Keratinocyte (primary cell): ENCODE results near the gene TNFAIP3. TPM values are rescaled to one million over a fixed set of nuclear protein-coding genes. Genes with fewer than 3 reads are reported as not detected.
A peak's percentile ranks its signal among the peaks of the same experiment; 100 is the strongest.

Experiments
- DNase-seq: peaks from one replicate; pipeline ENCODE4 v3.0.0-alpha.2; 2011; ENCODE audit warnings: low read depth, missing footprints, low spot score
- FAIRE-seq: peaks from 2 replicates; lab custom pipeline; 2011; peaks lifted over from hg19 to GRCh38; lab: Jason Lieb, UNC
- H2AFZ ChIP-seq: 2 replicates; pipeline ENCODE4 v1.6.0; 2012; ENCODE audit warnings: low read length, control low read depth, inconsistent platforms; ENCODE audit not compliant: control insufficient read depth
- H3K27ac ChIP-seq: 2 replicates; pipeline ENCODE4 v1.5.1; 2011; ENCODE audit warnings: low read length; ENCODE audit not compliant: control insufficient read depth, insufficient read depth
- H3K27me3 ChIP-seq: 3 replicates; pipeline ENCODE4 v1.6.0; 2011; ENCODE audit warnings: low read length; ENCODE audit not compliant: control insufficient read depth, insufficient read depth; ENCODE audit errors: extremely low read depth
- H3K36me3 ChIP-seq, 2 experiments: 2 replicates in 1 of 2; 3 replicates in 1 of 2; pipeline ENCODE4 v1.5.1; 2011; ENCODE audit warnings: low read length in 2 of 2, mild to moderate bottlenecking in 1 of 2; ENCODE audit not compliant: control insufficient read depth in 2 of 2, insufficient read depth in 2 of 2; ENCODE audit errors: extremely low read depth in 1 of 2
- H3K4me1 ChIP-seq: 3 replicates; pipeline ENCODE4 v1.5.1; 2011; ENCODE audit warnings: low read length; ENCODE audit not compliant: control insufficient read depth, insufficient read depth; ENCODE audit errors: extremely low read depth
- H3K4me2 ChIP-seq: 3 replicates; pipeline ENCODE4 v1.6.0; 2011; ENCODE audit warnings: low read depth, low read length; ENCODE audit not compliant: control insufficient read depth, insufficient read depth; ENCODE audit errors: extremely low read depth
- H3K4me3 ChIP-seq, 3 experiments: fragments of 200-600 bp in 1 of 3; sonication (generic) in 1 of 3; 2 replicates in 2 of 3; 3 replicates in 1 of 3; pipeline ENCODE4 v1.5.1; 2011 to 2016; ENCODE audit warnings: low read length in 3 of 3, mild to moderate bottlenecking in 3 of 3, control low read depth in 2 of 3, inconsistent platforms in 1 of 3, low read depth in 1 of 3, mixed read lengths in 1 of 3, mixed run types in 1 of 3, moderate library complexity in 1 of 3; ENCODE audit not compliant: control insufficient read depth in 2 of 3, insufficient read depth in 2 of 3; ENCODE audit errors: extremely low read depth in 1 of 3
- H3K79me2 ChIP-seq: 2 replicates; pipeline ENCODE4 v1.6.0; 2012; ENCODE audit warnings: low read length; ENCODE audit not compliant: control insufficient read depth, insufficient read depth
- H3K9ac ChIP-seq: 3 replicates; pipeline ENCODE4 v1.6.0; 2011; ENCODE audit warnings: low read length; ENCODE audit not compliant: control insufficient read depth, insufficient read depth; ENCODE audit errors: extremely low read depth
- H3K9me1 ChIP-seq: 3 replicates; pipeline ENCODE4 v1.6.0; 2011; ENCODE audit warnings: low read length; ENCODE audit not compliant: control insufficient read depth, insufficient read depth; ENCODE audit errors: extremely low read depth
- H3K9me3 ChIP-seq: 2 replicates; pipeline ENCODE4 v1.5.1; 2012; ENCODE audit warnings: low read depth, low read length; ENCODE audit not compliant: control insufficient read depth
- H4K20me1 ChIP-seq: 3 replicates; pipeline ENCODE4 v1.6.0; 2011; ENCODE audit warnings: low read length; ENCODE audit not compliant: control insufficient read depth, insufficient read depth; ENCODE audit errors: extremely low read depth
- EZH2 ChIP-seq: IDR thresholded peaks from one replicate; pipeline ENCODE4 v1.6.1; 2012; ENCODE audit warnings: inconsistent platforms, mild to moderate bottlenecking, low read length, moderate library complexity
- dilution Hi-C: fragments of 300-500 bp; cut with MboI; formaldehyde crosslinking; loops from one replicate; pipeline ENCODE4 v1.7.0; 2020; ENCODE audit warnings: low sequenced_read_pairs; ENCODE audit not compliant: extremely low pct_ligation_motif_present
- polyA plus RNA-seq, 5 experiments: library from polyadenylated mRNA; depleted of rRNA in 3 of 5; stranded (reverse) in 3 of 5; stranded (forward) in 1 of 5; unstranded in 1 of 5; fragments of >200 nt; gene quantifications; 1 replicate in 1 of 5; 2 replicates in 3 of 5; 3 replicates in 1 of 5; pipeline versions ENCODE4 v1.2.1 to v1.2.3, GENCODE V29; 2011 to 2012; ENCODE audit warnings: missing spikeins in 2 of 5, low read depth in 1 of 5, low replicate concordance in 1 of 5
- TF ChIP-seq, protein P1 (sequence below), 3 experiments: IDR thresholded peaks in 1 of 3; conservative IDR thresholded peaks in 1 of 3; optimal IDR thresholded peaks in 1 of 3; 2 replicates in 2 of 3; 3 replicates in 1 of 3; pipeline versions ENCODE3 to v1.5.1; 2011; ENCODE audit warnings: low read length in 3 of 3, mild to moderate bottlenecking in 3 of 3, moderate library complexity in 2 of 3, control low read depth in 1 of 3, inconsistent platforms in 1 of 3; ENCODE audit not compliant: insufficient read depth in 2 of 3; ENCODE audit errors: extremely low read depth in 1 of 3

TNFAIP3 gene
- polyA plus RNA-seq, 1 donor (not counting 4 experiments of a cell fraction or from before 2014, with no cell fraction given), result 141 TPM

DNA sequence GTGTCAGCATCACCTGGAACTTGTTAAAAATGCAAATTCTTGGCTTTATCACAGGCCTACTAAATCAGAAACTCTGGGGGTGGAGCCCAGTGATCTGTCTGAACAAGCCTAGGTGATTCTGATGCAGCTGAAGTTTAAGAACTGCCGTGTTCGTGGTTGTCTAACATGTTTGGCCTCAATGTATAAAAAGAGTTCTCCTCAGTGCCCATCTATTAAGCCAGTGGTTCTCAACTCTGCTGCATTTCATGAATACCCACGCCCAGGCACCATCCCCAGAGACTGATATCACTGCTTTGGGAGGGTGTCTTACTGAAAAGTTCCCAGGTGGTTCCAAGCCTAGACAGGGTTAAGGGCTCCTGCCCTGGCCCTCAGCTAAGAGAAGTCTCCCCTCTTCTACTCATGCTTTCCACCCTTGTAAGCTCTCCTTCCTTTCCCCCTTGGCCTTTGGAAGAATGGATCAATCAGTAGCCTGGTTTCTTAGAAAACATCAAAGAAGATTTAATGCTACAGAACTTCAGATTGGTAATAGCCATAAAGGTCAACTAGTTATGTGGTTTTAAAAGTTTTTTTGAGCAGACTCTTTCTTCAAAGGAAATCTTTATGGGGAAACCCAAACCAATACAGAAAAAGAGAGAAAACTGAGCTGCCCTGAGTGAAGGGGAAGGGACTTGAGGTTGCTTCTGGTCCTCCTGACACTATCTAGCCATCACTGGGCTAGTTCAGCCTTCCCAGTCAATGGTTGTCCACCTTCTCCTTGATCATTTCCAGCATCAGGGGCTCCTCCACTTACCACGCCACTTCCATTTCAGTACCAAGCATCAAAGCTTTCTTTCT lies 38.9 kb upstream of the TNFAIP3 start:
- Histone ChIP-seq H3K79me2 (no peaks in the 10 kb centered on the region), H3K9ac (peak overlapping the region; percentile 66), H3K36me3 (peaks cover 0 to 3% of the 10 kb centered on the region in 2 experiments), H3K4me1 (peaks cover 85% of the 10 kb centered on the region), H3K9me3 (no peaks in the 10 kb centered on the region), H3K27ac (peak overlapping the region; percentile 96), H3K4me2 (peak overlapping the region; percentile 76), H3K4me3 (peak overlapping the region; percentile 16 to 42 (median 30)), H4K20me1 (no peaks in the 10 kb centered on the region), H3K27me3 (no peaks in the 10 kb centered on the region), H2AFZ (no peak overlapping the region), H3K9me1 (no peaks in the 10 kb centered on the region)
- TF ChIP-seq, protein P1, sequence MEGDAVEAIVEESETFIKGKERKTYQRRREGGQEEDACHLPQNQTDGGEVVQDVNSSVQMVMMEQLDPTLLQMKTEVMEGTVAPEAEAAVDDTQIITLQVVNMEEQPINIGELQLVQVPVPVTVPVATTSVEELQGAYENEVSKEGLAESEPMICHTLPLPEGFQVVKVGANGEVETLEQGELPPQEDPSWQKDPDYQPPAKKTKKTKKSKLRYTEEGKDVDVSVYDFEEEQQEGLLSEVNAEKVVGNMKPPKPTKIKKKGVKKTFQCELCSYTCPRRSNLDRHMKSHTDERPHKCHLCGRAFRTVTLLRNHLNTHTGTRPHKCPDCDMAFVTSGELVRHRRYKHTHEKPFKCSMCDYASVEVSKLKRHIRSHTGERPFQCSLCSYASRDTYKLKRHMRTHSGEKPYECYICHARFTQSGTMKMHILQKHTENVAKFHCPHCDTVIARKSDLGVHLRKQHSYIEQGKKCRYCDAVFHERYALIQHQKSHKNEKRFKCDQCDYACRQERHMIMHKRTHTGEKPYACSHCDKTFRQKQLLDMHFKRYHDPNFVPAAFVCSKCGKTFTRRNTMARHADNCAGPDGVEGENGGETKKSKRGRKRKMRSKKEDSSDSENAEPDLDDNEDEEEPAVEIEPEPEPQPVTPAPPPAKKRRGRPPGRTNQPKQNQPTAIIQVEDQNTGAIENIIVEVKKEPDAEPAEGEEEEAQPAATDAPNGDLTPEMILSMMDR (optimal IDR thresholded peaks at IDR 0.05 in 1 of 3, IDR thresholded peaks at IDR 0.05 in 1 of 3, conservative IDR thresholded peaks at IDR 0.05 in 1 of 3; ENCODE audit: extremely low read depth in 1 of 3, insufficient read depth in 2 of 3, low read length in 3 of 3), result no peak
- peak; percentile 99 for FAIRE-seq
- dilution Hi-C loops, result no loop called here
- DNase-seq, result no peak

DNA sequence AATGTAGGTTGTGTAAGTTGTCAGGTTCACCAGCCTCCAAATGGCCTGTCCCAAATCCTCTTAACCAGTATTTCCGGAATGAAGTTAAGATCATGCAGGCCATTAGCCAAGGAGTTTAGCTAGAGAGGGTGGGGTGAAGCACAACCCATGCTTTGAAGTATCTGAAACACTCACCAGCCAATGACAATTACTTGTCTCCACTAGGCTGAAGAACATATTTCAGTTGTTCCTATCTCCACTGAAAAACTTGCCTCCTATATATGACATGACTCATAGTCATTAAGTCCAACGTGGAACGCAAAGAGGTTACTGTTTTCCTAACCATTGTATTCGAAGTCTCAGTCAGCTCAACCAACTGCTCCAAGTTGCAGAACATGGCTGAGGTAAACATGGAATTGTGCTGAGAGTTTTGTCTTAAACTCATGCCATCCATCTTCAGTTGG lies 37.4 kb upstream of the TNFAIP3 start:
- dilution Hi-C loops, result no loop called here
- H3K4me2 ChIP-seq, result peak overlapping the region; percentile 76
- H3K9me3 ChIP-seq, result no peaks in the 10 kb centered on the region
- H3K4me1 ChIP-seq, result peaks cover 72% of the 10 kb centered on the region
- H3K9ac ChIP-seq, result peak overlapping the region; percentile 66
- H3K27me3 ChIP-seq, result no peaks in the 10 kb centered on the region
- no peaks in the 10 kb centered on the region for H3K9me1 ChIP-seq
- no peak for TF ChIP-seq EZH2
- peak overlapping the region; percentile 96 for H3K27ac ChIP-seq
- no peaks in the 10 kb centered on the region for H3K79me2 ChIP-seq
- FAIRE-seq (peak; percentile 98), DNase-seq (no peak)
- peaks cover 0 to 3% of the 10 kb centered on the region in 2 experiments for H3K36me3 ChIP-seq
- H2AFZ ChIP-seq, result no peak overlapping the region
- H4K20me1 ChIP-seq, result no peaks in the 10 kb centered on the region
- H3K4me3 ChIP-seq, result peak overlapping the region in 2 of 3 experiments; percentile 31 to 42
